ENCODE data around the gene FGR.
A peak's percentile ranks its signal among the peaks of the same experiment; 100 is the strongest.

FGR gene

DNA sequence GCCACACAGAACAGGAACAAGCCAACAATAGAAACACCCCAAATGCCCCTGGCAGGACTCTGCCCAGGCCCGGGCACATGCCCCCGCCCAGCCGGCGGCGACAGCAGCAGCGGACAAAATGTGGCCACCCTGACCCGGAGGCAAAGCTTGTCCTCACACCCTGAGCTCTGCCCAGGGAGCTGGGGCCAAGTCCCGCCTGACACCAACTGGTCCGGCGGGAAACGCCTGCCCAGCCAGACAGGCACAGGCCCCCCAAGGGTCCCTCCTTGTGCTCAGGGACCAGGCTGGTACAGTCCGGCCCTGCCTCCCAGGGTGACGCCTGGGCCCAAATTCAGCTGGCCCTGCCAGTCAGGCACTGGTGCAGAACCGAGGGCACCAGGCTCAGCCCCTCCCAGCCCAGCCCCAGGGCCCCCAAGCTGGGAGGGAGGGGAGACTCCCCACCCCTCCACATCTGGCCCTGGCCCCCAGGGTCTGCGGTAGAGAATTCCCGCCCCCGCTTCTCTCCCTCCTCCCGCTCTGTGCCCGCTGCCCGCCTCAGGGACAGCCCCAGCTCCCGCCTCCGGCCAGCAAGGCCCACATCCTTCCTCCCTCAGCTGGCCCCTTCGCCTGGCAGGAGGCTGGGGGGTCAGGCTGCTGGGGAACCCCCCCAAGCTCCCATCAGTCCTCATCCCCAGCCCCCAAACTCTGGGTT is 33.1 kb downstream of the FGR start:
- Histone ChIP-seq H3K9me3 (ENCODE audit: control insufficient read depth, insufficient read depth, low read length) (no peaks in the 10 kb centered on the region), H3K4me3 (ENCODE audit: low read length) (peak overlapping the region; percentile 81), H3K4me2 (ENCODE audit: low read length) (peak overlapping the region; percentile 79), H3K79me2 (ENCODE audit: control insufficient read depth, low read length) (peaks cover 26% of the 10 kb centered on the region), H4K20me1 (ENCODE audit: control insufficient read depth, insufficient read depth, low read depth, low read length) (peaks cover 5% of the 10 kb centered on the region), H3K36me3 (ENCODE audit: control insufficient read depth, low read length) (no peaks in the 10 kb centered on the region), H3K9me2 (replicated peaks; ENCODE audit: control insufficient read depth, low read length) (no peaks in the 10 kb centered on the region), H3K4me1 (ENCODE audit: control insufficient read depth, low read length) (peaks cover 77% of the 10 kb centered on the region), H3K27me3 (ENCODE audit: control insufficient read depth, low read length) (no peaks in the 10 kb centered on the region), H3K27ac (ENCODE audit: low read depth, low read length) (no peak overlapping the region), H3F3A (ENCODE audit: control insufficient read depth, insufficient read depth) (peaks cover 18% of the 10 kb centered on the region)
- TF ChIP-seq, protein P1, sequence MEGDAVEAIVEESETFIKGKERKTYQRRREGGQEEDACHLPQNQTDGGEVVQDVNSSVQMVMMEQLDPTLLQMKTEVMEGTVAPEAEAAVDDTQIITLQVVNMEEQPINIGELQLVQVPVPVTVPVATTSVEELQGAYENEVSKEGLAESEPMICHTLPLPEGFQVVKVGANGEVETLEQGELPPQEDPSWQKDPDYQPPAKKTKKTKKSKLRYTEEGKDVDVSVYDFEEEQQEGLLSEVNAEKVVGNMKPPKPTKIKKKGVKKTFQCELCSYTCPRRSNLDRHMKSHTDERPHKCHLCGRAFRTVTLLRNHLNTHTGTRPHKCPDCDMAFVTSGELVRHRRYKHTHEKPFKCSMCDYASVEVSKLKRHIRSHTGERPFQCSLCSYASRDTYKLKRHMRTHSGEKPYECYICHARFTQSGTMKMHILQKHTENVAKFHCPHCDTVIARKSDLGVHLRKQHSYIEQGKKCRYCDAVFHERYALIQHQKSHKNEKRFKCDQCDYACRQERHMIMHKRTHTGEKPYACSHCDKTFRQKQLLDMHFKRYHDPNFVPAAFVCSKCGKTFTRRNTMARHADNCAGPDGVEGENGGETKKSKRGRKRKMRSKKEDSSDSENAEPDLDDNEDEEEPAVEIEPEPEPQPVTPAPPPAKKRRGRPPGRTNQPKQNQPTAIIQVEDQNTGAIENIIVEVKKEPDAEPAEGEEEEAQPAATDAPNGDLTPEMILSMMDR (IDR thresholded peaks at IDR 0.05; ENCODE audit: low read depth, low read length, poor library complexity, severe bottlenecking), result no peak
- TF ChIP-seq EZH2phosphoT487 (IDR thresholded peaks at IDR 0.05; ENCODE audit: borderline replicate concordance, low read length), result no peak

DNA sequence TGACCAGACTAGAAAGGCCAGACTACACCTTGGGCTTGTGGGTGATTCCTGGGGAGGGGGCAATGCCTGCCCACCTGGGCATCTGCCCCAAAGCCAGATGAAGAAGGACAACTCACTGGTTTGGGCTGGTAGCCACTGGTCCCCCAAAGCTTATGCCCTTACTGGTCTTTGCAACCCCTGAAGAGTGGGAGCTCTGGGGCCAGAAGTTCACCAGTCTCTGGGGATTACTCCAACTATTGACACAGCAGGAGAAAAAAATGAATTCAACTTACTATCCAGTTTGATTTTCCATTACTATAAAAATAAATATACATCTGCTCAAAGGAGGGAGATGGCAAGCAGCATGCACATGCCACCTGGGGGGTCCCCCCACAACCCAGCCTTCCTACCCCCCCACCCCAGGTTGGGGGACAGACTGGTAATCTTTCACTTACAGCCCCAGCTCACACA is 33.6 kb downstream of the FGR start:
- H4K20me1 ChIP-seq (ENCODE audit: control insufficient read depth, insufficient read depth, low read depth, low read length), result peaks cover 5% of the 10 kb centered on the region
- TF ChIP-seq, protein P1 (IDR thresholded peaks at IDR 0.05; ENCODE audit: low read depth, low read length, poor library complexity, severe bottlenecking), result no peak
- no peak for TF ChIP-seq EZH2phosphoT487 (IDR thresholded peaks at IDR 0.05; ENCODE audit: borderline replicate concordance, low read length)
- H3K9me3 ChIP-seq (ENCODE audit: control insufficient read depth, insufficient read depth, low read length), result no peaks in the 10 kb centered on the region
- H3K79me2 ChIP-seq (ENCODE audit: control insufficient read depth, low read length), result peaks cover 26% of the 10 kb centered on the region
- H3K27me3 ChIP-seq (ENCODE audit: control insufficient read depth, low read length), result no peaks in the 10 kb centered on the region
- peaks cover 76% of the 10 kb centered on the region for H3K4me1 ChIP-seq (ENCODE audit: control insufficient read depth, low read length)
- H3K27ac ChIP-seq (ENCODE audit: low read depth, low read length), result no peak overlapping the region
- peak overlapping the region; percentile 81 for H3K4me3 ChIP-seq (ENCODE audit: low read length)
- peaks cover 18% of the 10 kb centered on the region for H3F3A ChIP-seq (ENCODE audit: control insufficient read depth, insufficient read depth)
- no peaks in the 10 kb centered on the region for H3K36me3 ChIP-seq (ENCODE audit: control insufficient read depth, low read length)
- H3K9me2 ChIP-seq (replicated peaks; ENCODE audit: control insufficient read depth, low read length), result no peaks in the 10 kb centered on the region
- H3K4me2 ChIP-seq (ENCODE audit: low read length), result peak overlapping the region; percentile 79

DNA sequence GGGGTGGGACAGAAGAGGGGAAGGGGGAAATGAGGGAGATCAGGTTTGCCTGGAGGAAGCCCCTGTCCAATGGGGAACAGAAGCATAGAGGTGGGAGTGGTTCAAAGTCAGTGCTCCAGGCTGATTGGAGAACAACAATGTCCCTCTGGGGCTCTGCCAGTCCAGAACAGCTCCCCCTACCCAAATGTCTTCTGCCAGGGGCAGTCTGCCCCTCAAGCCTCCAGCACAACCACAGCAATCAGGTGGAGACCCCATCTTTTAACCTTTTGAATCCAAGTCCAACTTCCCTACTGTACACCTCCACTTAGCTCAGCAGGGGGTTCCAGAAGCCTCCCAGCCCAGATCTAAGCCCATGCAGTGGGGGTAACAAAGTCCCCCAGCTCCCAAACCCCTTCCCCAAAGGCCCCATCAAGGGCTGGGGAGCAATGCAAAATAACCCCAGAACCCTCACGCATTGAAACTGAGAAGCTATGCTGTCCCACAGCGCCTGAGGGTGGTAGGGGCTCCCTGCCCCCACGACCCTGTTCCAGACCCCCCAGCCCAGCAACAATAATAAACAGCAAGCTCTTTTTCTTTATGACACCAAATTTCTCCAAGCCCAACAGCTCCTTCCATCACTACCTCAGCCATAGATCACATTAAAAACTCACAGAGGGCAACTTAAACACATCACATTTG is 34.3 kb downstream of the FGR start:
- TF ChIP-seq, protein P1 (IDR thresholded peaks at IDR 0.05; ENCODE audit: low read depth, low read length, poor library complexity, severe bottlenecking), result peak; percentile 28
- no peak for TF ChIP-seq EZH2phosphoT487 (IDR thresholded peaks at IDR 0.05; ENCODE audit: borderline replicate concordance, low read length)
- Histone ChIP-seq H3F3A (ENCODE audit: control insufficient read depth, insufficient read depth) (peaks cover 15% of the 10 kb centered on the region), H3K9me3 (ENCODE audit: control insufficient read depth, insufficient read depth, low read length) (no peaks in the 10 kb centered on the region), H3K4me3 (ENCODE audit: low read length) (0 out of 2 replicates have a peak overlapping the region, but pooled peaks have one; percentile 1), H3K4me1 (ENCODE audit: control insufficient read depth, low read length) (peaks cover 69% of the 10 kb centered on the region), H3K9me2 (replicated peaks; ENCODE audit: control insufficient read depth, low read length) (no peaks in the 10 kb centered on the region), H3K4me2 (ENCODE audit: low read length) (peak overlapping the region; percentile 79), H4K20me1 (ENCODE audit: control insufficient read depth, insufficient read depth, low read depth, low read length) (peaks cover 5% of the 10 kb centered on the region), H3K36me3 (ENCODE audit: control insufficient read depth, low read length) (no peaks in the 10 kb centered on the region), H3K27me3 (ENCODE audit: control insufficient read depth, low read length) (no peaks in the 10 kb centered on the region), H3K27ac (ENCODE audit: low read depth, low read length) (no peak overlapping the region), H3K79me2 (ENCODE audit: control insufficient read depth, low read length) (peaks cover 26% of the 10 kb centered on the region)

All from DOHH2 (cell line).